GM23248 (cell line): Measurements from ENCODE around the gene PHKA2. TPM values are rescaled to one million over a fixed set of nuclear protein-coding genes. Genes with fewer than 3 reads are reported as not detected.

Experiments used
- DNase-seq: peaks from one replicate; pipeline ENCODE4 v3.0.0-alpha.2; 2015
- H2AFZ ChIP-seq: fragments of 200-600 bp; sonication (generic); 2 replicates; pipeline ENCODE4 v1.6.1; 2016; ENCODE audit warnings: antibody characterized with exemption
- H3F3A ChIP-seq: fragments of 200-600 bp; sonication (generic); 2 replicates; pipeline ENCODE4 v1.6.1; 2016; ENCODE audit warnings: mild to moderate bottlenecking, antibody characterized with exemption, mixed run types; ENCODE audit not compliant: insufficient read depth
- H3K27ac ChIP-seq: fragments of 200-600 bp; sonication (generic); 2 replicates; pipeline ENCODE4 v1.5.1; 2016; ENCODE audit warnings: mild to moderate bottlenecking
- H3K27me3 ChIP-seq: fragments of 200-600 bp; sonication (generic); replicated peaks from 2 replicates; pipeline ENCODE4 v1.6.1; 2016; ENCODE audit warnings: mild to moderate bottlenecking; ENCODE audit not compliant: insufficient read depth
- H3K36me3 ChIP-seq: fragments of 200-600 bp; sonication (generic); 2 replicates; pipeline ENCODE4 v1.6.1; 2016; ENCODE audit warnings: low read depth, mild to moderate bottlenecking
- H3K4me1 ChIP-seq: fragments of 200-600 bp; sonication (generic); 2 replicates; pipeline ENCODE4 v1.6.1; 2016; ENCODE audit warnings: mild to moderate bottlenecking; ENCODE audit not compliant: insufficient read depth
- H3K4me2 ChIP-seq: fragments of 200-600 bp; sonication (generic); one replicate; pipeline ENCODE4 v1.6.1; 2016; ENCODE audit warnings: mild to moderate bottlenecking; ENCODE audit not compliant: unreplicated experiment
- H3K4me3 ChIP-seq: fragments of 200-600 bp; sonication (generic); 2 replicates; pipeline ENCODE4 v1.5.1; 2016; ENCODE audit warnings: mild to moderate bottlenecking
- H3K79me2 ChIP-seq: fragments of 200-600 bp; sonication (generic); 2 replicates; pipeline ENCODE4 v1.6.1; 2016; ENCODE audit warnings: mild to moderate bottlenecking; ENCODE audit not compliant: insufficient read depth
- H3K9ac ChIP-seq: fragments of 200-600 bp; sonication (generic); 2 replicates; pipeline ENCODE4 v1.6.1; 2016; ENCODE audit warnings: mild to moderate bottlenecking
- H3K9me2 ChIP-seq: fragments of 200-600 bp; sonication (generic); 2 replicates; pipeline ENCODE4 v1.6.1; 2016; ENCODE audit warnings: mixed run types, mild to moderate bottlenecking, moderate library complexity; ENCODE audit not compliant: insufficient read depth
- H3K9me3 ChIP-seq: fragments of 200-600 bp; sonication (generic); one replicate; pipeline ENCODE4 v1.6.1; 2017; ENCODE audit warnings: low read depth
- H4K20me1 ChIP-seq: fragments of 200-600 bp; sonication (generic); 2 replicates; pipeline ENCODE4 v1.6.0; 2016; ENCODE audit not compliant: insufficient read depth
- EZH2 ChIP-seq: fragments of 200-600 bp; sonication (generic); IDR thresholded peaks from 2 replicates; pipeline ENCODE4 v1.6.1; 2018; ENCODE audit warnings: antibody characterized with exemption, mild to moderate bottlenecking; ENCODE audit not compliant: insufficient read depth, poor library complexity, severe bottlenecking
- EZH2phosphoT487 ChIP-seq: fragments of 200-600 bp; sonication (generic); IDR thresholded peaks from 2 replicates; pipeline ENCODE4 v1.6.1; 2018; ENCODE audit warnings: antibody characterized with exemption, moderate library complexity, mild to moderate bottlenecking, low read depth; ENCODE audit not compliant: insufficient read depth
- WGBS, 2 experiments: methylation state at CpG; one replicate each; pipeline ENCODE4 v1.1.6; 2015 to 2017; ENCODE audit warnings: low lambda C conversion rate in 2 of 2, low coverage in 1 of 2; ENCODE audit errors: missing lambda C conversion rate in 2 of 2; 5-methylcytosine and 5-hydroxymethylcytosine counted together
- in situ Hi-C: fragments of 300-500 bp; cut with MboI; formaldehyde crosslinking; loops from 2 replicates; pipeline ENCODE4 v1.15.0; 2020
- polyA plus RNA-seq: library from polyadenylated mRNA; unstranded; fragments of >200 nt; fragmentation: Nextera tagmentation; extraction: Ambion mirVana; gene quantifications from 2 replicates; pipeline ENCODE4 v1.2.1, GENCODE V29; 2016
- total RNA-seq: library from RNA; depleted of rRNA; stranded (reverse); fragments of >200 nt; shearing (Covaris generic); gene quantifications from 2 replicates; pipeline ENCODE4 v1.2.3, GENCODE V29; 2014

PHKA2 gene
- total and polyA plus RNA-seq, 2 experiments from 2014 or later: 6.8 to 9.9 TPM

GRCh38 chrX:18973527-18974192 lies 10.3 kb downstream of the PHKA2 start:
- TF ChIP-seq EZH2phosphoT487 (no peak), EZH2 (no peak)
- H3F3A ChIP-seq: no peaks in the 10 kb centered on the region
- H3K27ac ChIP-seq: no peak overlapping the region
- no peaks in the 10 kb centered on the region for H3K9me2 ChIP-seq
- H4K20me1 ChIP-seq: no peaks in the 10 kb centered on the region
- no peaks in the 10 kb centered on the region for H3K9me3 ChIP-seq
- H3K4me3 ChIP-seq: no peak overlapping the region
- no peak overlapping the region for H3K4me2 ChIP-seq
- WGBS, 2 experiments: 74 to 75% methylated on average over 6 to 7 of the region's 7 CpGs
- no peaks in the 10 kb centered on the region for H3K36me3 ChIP-seq
- H3K9ac ChIP-seq: no peak overlapping the region
- no peak overlapping the region for H2AFZ ChIP-seq
- H3K27me3 ChIP-seq: no peaks in the 10 kb centered on the region
- no peaks in the 10 kb centered on the region for H3K79me2 ChIP-seq
- in situ Hi-C loops: no loop called here
- DNase-seq: no peak
- no peaks in the 10 kb centered on the region for H3K4me1 ChIP-seq

GRCh38 chrX:18971506-18971905 lies 12.4 kb downstream of the PHKA2 start:
- TF ChIP-seq EZH2phosphoT487 (no peak), EZH2 (no peak)

DNA sequence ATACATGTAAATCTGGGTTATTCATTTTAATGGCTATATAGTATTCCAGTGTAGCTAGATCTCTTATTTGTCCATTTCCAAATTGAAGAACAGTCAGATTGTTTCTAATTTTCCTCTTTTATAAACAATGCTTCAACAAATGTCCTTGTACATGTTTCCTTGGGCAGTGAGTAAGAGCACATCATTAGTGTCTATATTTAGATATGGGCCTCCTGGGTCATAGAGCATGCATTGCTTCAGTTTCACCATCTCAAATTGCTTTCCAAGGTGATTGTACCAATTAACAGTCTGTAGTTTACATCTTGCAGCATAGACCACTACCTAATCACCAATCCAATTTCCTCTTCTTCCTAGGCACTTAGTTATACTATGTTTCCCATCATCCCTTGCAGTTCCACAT lies 13.4 kb downstream of the PHKA2 start:
- Histone ChIP-seq H3K36me3 (no peaks in the 10 kb centered on the region), H3K9me2 (no peaks in the 10 kb centered on the region), H3K4me2 (no peak overlapping the region), H3K9ac (no peak overlapping the region), H3K4me1 (no peaks in the 10 kb centered on the region), H3K9me3 (no peaks in the 10 kb centered on the region), H4K20me1 (no peaks in the 10 kb centered on the region), H3K79me2 (no peaks in the 10 kb centered on the region; the same call in 1 of the 2 replicates), H3F3A (no peaks in the 10 kb centered on the region), H3K27me3 (no peaks in the 10 kb centered on the region), H3K4me3 (no peak overlapping the region), H3K27ac (no peak overlapping the region), H2AFZ (no peak overlapping the region)
- in situ Hi-C loops: no loop called here
- no peak for DNase-seq
- TF ChIP-seq EZH2phosphoT487: no peak
- no peak for TF ChIP-seq EZH2

More at GRCh38 chrX:18971506-18971905, 12.4 kb downstream of the PHKA2 start:
- no peaks in the 10 kb centered on the region for H3K36me3 ChIP-seq
- no peak overlapping the region for H3K27ac ChIP-seq
- no peaks in the 10 kb centered on the region for H4K20me1 ChIP-seq
- H3K9ac ChIP-seq: no peak overlapping the region
- no peaks in the 10 kb centered on the region for H3K4me1 ChIP-seq
- in situ Hi-C loops: no loop called here
- 13 to 14% methylated on average over 2 of the region's 2 CpGs for WGBS, 2 experiments
- no peak overlapping the region for H3K4me2 ChIP-seq
- H2AFZ ChIP-seq: no peak overlapping the region
- no peaks in the 10 kb centered on the region for H3K9me3 ChIP-seq
- no peak overlapping the region for H3K4me3 ChIP-seq
- no peaks in the 10 kb centered on the region; the same call in 1 of the 2 replicates for H3K79me2 ChIP-seq
- DNase-seq: no peak
- no peaks in the 10 kb centered on the region for H3F3A ChIP-seq
- H3K27me3 ChIP-seq: no peaks in the 10 kb centered on the region
- no peaks in the 10 kb centered on the region for H3K9me2 ChIP-seq

DNA sequence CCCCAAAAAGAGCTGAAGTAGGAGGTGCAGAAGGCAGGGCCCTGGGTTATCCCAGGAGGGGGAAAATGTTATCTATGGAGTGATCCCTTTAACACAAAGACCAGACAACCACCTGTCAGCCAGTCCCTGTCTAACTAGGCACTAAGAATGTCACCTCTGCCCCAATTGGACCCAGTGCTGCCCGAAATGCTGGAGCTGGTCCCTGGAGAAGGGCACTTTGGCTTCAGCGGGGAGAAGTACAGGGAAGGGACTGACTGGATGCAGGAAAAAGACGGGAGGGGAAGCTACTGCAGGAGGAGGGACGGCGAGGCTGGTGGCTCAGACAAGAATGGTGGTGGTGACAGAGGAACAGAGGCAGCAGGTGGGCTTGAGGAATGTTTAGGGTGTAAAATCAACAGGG lies 17.3 kb downstream of the PHKA2 start:
- Histone ChIP-seq H3K9me3 (no peaks in the 10 kb centered on the region), H4K20me1 (no peaks in the 10 kb centered on the region), H3K9ac (no peak overlapping the region), H3K4me1 (peaks cover 8% of the 10 kb centered on the region; the same call in 1 of the 2 replicates), H3K36me3 (no peaks in the 10 kb centered on the region), H3K79me2 (no peaks in the 10 kb centered on the region; the same call in 1 of the 2 replicates), H2AFZ (no peak overlapping the region), H3K9me2 (no peaks in the 10 kb centered on the region), H3F3A (peaks cover 6% of the 10 kb centered on the region; the same call in 1 of the 2 replicates), H3K27me3 (no peaks in the 10 kb centered on the region), H3K27ac (no peak overlapping the region), H3K4me2 (no peak overlapping the region), H3K4me3 (no peak overlapping the region)
- TF ChIP-seq EZH2: no peak
- TF ChIP-seq EZH2phosphoT487: no peak
- no peak for DNase-seq
- in situ Hi-C loops: no loop called here
- WGBS, 2 experiments: 86 to 100% methylated on average over 3 to 5 of the region's 5 CpGs

GRCh38 chrX:18964901-18965300 lies 19.0 kb downstream of the PHKA2 start:
- peaks cover 13% of the 10 kb centered on the region; the same call in 1 of the 2 replicates for H3K4me1 ChIP-seq
- H3K36me3 ChIP-seq: no peaks in the 10 kb centered on the region
- no peaks in the 10 kb centered on the region for H3K27me3 ChIP-seq
- no peak overlapping the region for H3K9ac ChIP-seq
- H3K27ac ChIP-seq: no peak overlapping the region
- no peaks in the 10 kb centered on the region for H3K9me3 ChIP-seq
- no peak overlapping the region for H2AFZ ChIP-seq
- no peak for TF ChIP-seq EZH2
- TF ChIP-seq EZH2phosphoT487: no peak
- no peaks in the 10 kb centered on the region for H4K20me1 ChIP-seq
- no peaks in the 10 kb centered on the region for H3K9me2 ChIP-seq
- 71 to 78% methylated on average over 9 of the region's 9 CpGs for WGBS, 2 experiments
- in situ Hi-C loops: no loop called here
- H3K4me2 ChIP-seq: no peak overlapping the region
- H3F3A ChIP-seq: peaks cover 10% of the 10 kb centered on the region; the same call in 1 of the 2 replicates
- DNase-seq: no peak
- no peak overlapping the region for H3K4me3 ChIP-seq
- peaks cover 8% of the 10 kb centered on the region; the same call in 1 of the 2 replicates for H3K79me2 ChIP-seq
